PC-9 (cell line): ENCODE results near the gene WDFY3. TPM values are rescaled to one million over a fixed set of nuclear protein-coding genes. Genes with fewer than 3 reads are reported as not detected.

Experiments used
- BruUV-seq: library from RNA; stranded (reverse); fragments of 400-500 nt; replicated peaks from 2 replicates; lab custom pipeline; 2021; lab: Mats Ljungman, UMichigan
- CTCF ChIA-PET: fragments of 300-600 bp; sonication (Branson Sonifier 250); formaldehyde crosslinking; loops from one replicate; lab custom pipeline; 2022; ENCODE audit warnings: antibody characterized with exemption; lab: Charles Lee
- POLR2A ChIA-PET: fragments of 300-600 bp; sonication (Branson Sonifier 250); formaldehyde crosslinking; loops from one replicate; lab custom pipeline; 2022; ENCODE audit warnings: antibody characterized with exemption; ENCODE audit not compliant: unreplicated experiment; lab: Charles Lee
- DNase-seq, 2 experiments: peaks; one replicate each; pipeline versions ENCODE4 v3.0.0 to v3.0.0-alpha.2; 2015 to 2022; ENCODE audit warnings: mixed read lengths in 1 of 2
- H2AFZ ChIP-seq: fragments of 200-600 bp; sonication (generic); 2 replicates; pipeline ENCODE4 v1.8.1; 2017; ENCODE audit warnings: antibody characterized with exemption
- H3F3A ChIP-seq: fragments of 200-600 bp; sonication (generic); 2 replicates; pipeline ENCODE4 v1.8.1; 2017; ENCODE audit warnings: antibody characterized with exemption, mild to moderate bottlenecking, low read depth; ENCODE audit not compliant: insufficient read depth
- H3K27ac ChIP-seq: fragments of 200-600 bp; sonication (generic); 2 replicates; pipeline ENCODE4 v1.6.1; 2016; ENCODE audit warnings: mixed run types
- H3K27me3 ChIP-seq: fragments of 200-600 bp; sonication (generic); 2 replicates; pipeline ENCODE4 v1.6.1; 2016; ENCODE audit warnings: low read depth, mixed run types; ENCODE audit not compliant: insufficient read depth
- H3K36me3 ChIP-seq: fragments of 200-600 bp; sonication (generic); 2 replicates; pipeline ENCODE4 v1.6.1; 2016; ENCODE audit warnings: low read depth, mixed run types
- H3K4me1 ChIP-seq: fragments of 200-600 bp; sonication (generic); replicated peaks from 2 replicates; pipeline ENCODE4 v1.6.1; 2016; ENCODE audit warnings: mixed run types; ENCODE audit not compliant: insufficient read depth
- H3K4me2 ChIP-seq: fragments of 200-600 bp; sonication (generic); 2 replicates; pipeline ENCODE4 v1.6.1; 2017; ENCODE audit warnings: mixed run types
- H3K4me3 ChIP-seq: fragments of 200-600 bp; sonication (generic); 2 replicates; pipeline ENCODE4 v1.6.1; 2016; ENCODE audit warnings: mixed run types
- H3K79me2 ChIP-seq: fragments of 200-600 bp; sonication (generic); 2 replicates; pipeline ENCODE4 v1.6.1; 2017; ENCODE audit warnings: low read depth, mixed run types
- H3K9me2 ChIP-seq: fragments of 200-600 bp; sonication (generic); 2 replicates; pipeline ENCODE4 v1.8.1; 2017; ENCODE audit warnings: mild to moderate bottlenecking; ENCODE audit not compliant: insufficient read depth
- H3K9me3 ChIP-seq: fragments of 200-600 bp; sonication (generic); 2 replicates; pipeline ENCODE4 v1.8.1; 2016; ENCODE audit warnings: low read depth; ENCODE audit not compliant: insufficient read depth
- H4K20me1 ChIP-seq: fragments of 200-600 bp; sonication (generic); 2 replicates; pipeline ENCODE4 v1.8.1; 2017; ENCODE audit not compliant: insufficient read depth
- CTCF ChIP-seq: fragments of 200-600 bp; sonication (generic); conservative IDR thresholded peaks from 2 replicates; pipeline ENCODE4 v1.6.1; 2017; ENCODE audit warnings: mixed run types, antibody characterized with exemption, mild to moderate bottlenecking, moderate library complexity
- EZH2 ChIP-seq: fragments of 200-600 bp; sonication (generic); IDR thresholded peaks from 2 replicates; pipeline ENCODE4 v1.8.0; 2017; ENCODE audit warnings: antibody characterized with exemption, low read depth
- intact Hi-C: fragments of 100-400 bp; cut with micrococcal nuclease; formaldehyde crosslinking; loops from one replicate; pipeline ENCODE4 v1.10.0; 2022; ENCODE audit not compliant: unreplicated experiment
- total RNA-seq: library from RNA; stranded (reverse); gene quantifications from 2 replicates; pipeline ENCODE4 v1.2.3, GENCODE V29; 2021

Gene WDFY3
- total RNA-seq, 1 experiment from 2014 or later: 35.4 TPM

- Histone ChIP-seq H3K79me2 (no peaks in the 10 kb centered on the region), H3K9me3 (no peaks in the 10 kb centered on the region), H3K4me1 (no peaks in the 10 kb centered on the region), H3K36me3 (no peaks in the 10 kb centered on the region), H3K4me2 (no peak overlapping the region), H2AFZ (no peak overlapping the region), H3K27ac (no peak overlapping the region), H3K4me3 (no peak overlapping the region), H3K27me3 (no peaks in the 10 kb centered on the region), H3F3A (no peaks in the 10 kb centered on the region), H4K20me1 (no peaks in the 10 kb centered on the region), H3K9me2 (no peaks in the 10 kb centered on the region)
- CTCF ChIA-PET: no interaction called here
- intact Hi-C loops: no loop called here
- no TSS peak for BruUV-seq
- POLR2A ChIA-PET: no interaction called here
- TF ChIP-seq EZH2: no peak
- no peak for DNase-seq
Observed at GRCh38 chr4:84905646-84906045, 60.8 kb downstream of the WDFY3 start.

GRCh38 chr4:84901740-84902281 lies 64.7 kb downstream of the WDFY3 start:
- H3K4me2 ChIP-seq: no peak overlapping the region
- intact Hi-C loops: no loop called here
- no peaks in the 10 kb centered on the region for H3K27me3 ChIP-seq
- no TSS peak for BruUV-seq
- no peaks in the 10 kb centered on the region for H3K9me3 ChIP-seq
- TF ChIP-seq CTCF (no peak), EZH2 (no peak)
- CTCF ChIA-PET: no interaction called here
- no peak overlapping the region for H3K4me3 ChIP-seq
- POLR2A ChIA-PET: no interaction called here
- no peaks in the 10 kb centered on the region for H3K9me2 ChIP-seq
- no peaks in the 10 kb centered on the region for H3K79me2 ChIP-seq
- no peaks in the 10 kb centered on the region for H3F3A ChIP-seq
- no peak overlapping the region for H3K27ac ChIP-seq
- H2AFZ ChIP-seq: no peak overlapping the region
- no peaks in the 10 kb centered on the region for H4K20me1 ChIP-seq
- no peaks in the 10 kb centered on the region for H3K36me3 ChIP-seq
- DNase-seq: no peak
- H3K4me1 ChIP-seq: no peaks in the 10 kb centered on the region

DNA sequence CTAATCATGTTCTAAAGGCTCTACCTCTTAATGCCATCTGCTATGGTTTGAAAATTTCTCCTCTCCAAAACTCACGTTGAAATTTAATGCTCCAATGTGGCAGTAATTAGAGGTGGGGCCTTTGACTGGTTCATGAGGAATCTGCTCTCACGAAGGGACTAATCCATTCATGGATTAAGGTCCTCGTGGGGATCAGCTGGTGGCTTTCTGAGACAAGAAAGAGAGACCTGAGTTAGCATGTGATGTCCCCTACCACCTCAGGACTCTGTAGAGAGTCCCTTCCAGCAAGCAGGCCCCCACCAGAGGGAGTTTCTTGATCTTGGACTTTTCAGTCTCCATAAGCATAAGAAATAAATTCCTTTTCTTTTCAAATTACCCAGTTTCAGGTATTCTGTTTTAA lies 65.3 kb downstream of the WDFY3 start:
- POLR2A ChIA-PET: no interaction called here

More for the DNA sequence above, 65.3 kb downstream of the WDFY3 start:
- TF ChIP-seq CTCF (no peak), EZH2 (no peak)
- no peak overlapping the region for H3K4me2 ChIP-seq
- BruUV-seq: no TSS peak
- intact Hi-C loops: no loop called here
- H3F3A ChIP-seq: no peaks in the 10 kb centered on the region
- H3K9me3 ChIP-seq: no peaks in the 10 kb centered on the region
- no peak for DNase-seq
- H3K27ac ChIP-seq: no peak overlapping the region
- H3K79me2 ChIP-seq: no peaks in the 10 kb centered on the region
- no peaks in the 10 kb centered on the region for H4K20me1 ChIP-seq
- H3K9me2 ChIP-seq: no peaks in the 10 kb centered on the region
- H3K36me3 ChIP-seq: no peaks in the 10 kb centered on the region
- no peaks in the 10 kb centered on the region for H3K27me3 ChIP-seq
- no peak overlapping the region for H2AFZ ChIP-seq
- CTCF ChIA-PET: no interaction called here
- no peak overlapping the region for H3K4me3 ChIP-seq
- no peaks in the 10 kb centered on the region for H3K4me1 ChIP-seq
